ENCODE measurements around the gene BANK1.

- no peak for TF ChIP-seq CTCF (IDR thresholded peaks at IDR 0.05; ENCODE audit: borderline replicate concordance, extremely low read depth, low read length, poor library complexity, severe bottlenecking)
- no peak for TF ChIP-seq EZH2 (IDR thresholded peaks at IDR 0.05; ENCODE audit: borderline replicate concordance, low read depth, low read length, severe bottlenecking)
These were observed 312.8 kb downstream of the BANK1 start for GRCh38 chr4:102103368-102103767.
